ENCODE measurements around the gene METTL4.
"Not testable (repeated sequence)": the region's sequence is repeated elsewhere in the genome, so short reads cannot be mapped to it uniquely, and the experiment has no call there.

Gene METTL4

GRCh38 chr18:2557536-2557935 is 13.8 kb downstream of the METTL4 start:
- DNase-seq: no peak

GRCh38 chr18:2555895-2556294 is 15.4 kb downstream of the METTL4 start:
- no peak for DNase-seq

- DNase-seq: no peak
Measured at GRCh38 chr18:2554696-2555095, 16.6 kb downstream of the METTL4 start.

GRCh38 chr18:2551425-2551824 is 19.9 kb downstream of the METTL4 start:
- no peak for DNase-seq

GRCh38 chr18:2549462-2549861 is 21.8 kb downstream of the METTL4 start:
- no peak for DNase-seq

GRCh38 chr18:2547477-2548087 is 23.7 kb downstream of the METTL4 start:
- peak in 1 of 2 experiments; percentile 42 for DNase-seq

GRCh38 chr18:2545155-2545554 is 26.1 kb downstream of the METTL4 start:
- DNase-seq: no peak

- peak; percentile 19 to 39 for DNase-seq
Measured at GRCh38 chr18:2541925-2542563, 29.3 kb downstream of the METTL4 start.

- DNase-seq: no peak
Measured at GRCh38 chr18:2540575-2540974, 30.7 kb downstream of the METTL4 start.

GRCh38 chr18:2538844-2539243 is 32.5 kb downstream of the METTL4 start:
- no peak for DNase-seq

- DNase-seq: no peak
Measured at GRCh38 chr18:2538236-2538635, 33.1 kb downstream of the METTL4 start.

- DNase-seq: no peak
Measured at GRCh38 chr18:2537296-2537695, 34.0 kb downstream of the METTL4 start.

GRCh38 chr18:2536493-2536892 is 34.8 kb downstream of the METTL4 start:
- no peak for DNase-seq

GRCh38 chr18:2536063-2536462 is 35.2 kb downstream of the METTL4 start:
- DNase-seq: no peak

- no peak for DNase-seq
Measured at GRCh38 chr18:2535419-2535910, 35.8 kb downstream of the METTL4 start.

- no peak for DNase-seq
Measured at GRCh38 chr18:2534906-2535305, 36.4 kb downstream of the METTL4 start.

- DNase-seq: no peak
Measured at GRCh38 chr18:2532797-2533196, 38.5 kb downstream of the METTL4 start.

- DNase-seq: no peak
Measured at GRCh38 chr18:2531751-2532150, 39.6 kb downstream of the METTL4 start.

GRCh38 chr18:2529154-2529553 is 42.2 kb downstream of the METTL4 start:
- peak in 1 of 2 experiments; percentile 54 for DNase-seq

- no peak for DNase-seq
Measured at GRCh38 chr18:2526329-2526728, 45.0 kb downstream of the METTL4 start.

GRCh38 chr18:2524794-2525198 is 46.5 kb downstream of the METTL4 start:
- not testable (repeated sequence) for DNase-seq

- DNase-seq: no peak
Measured at GRCh38 chr18:2522112-2522511, 49.2 kb downstream of the METTL4 start.

- no peak for DNase-seq
Measured at GRCh38 chr18:2518473-2518872, 52.8 kb downstream of the METTL4 start.

GRCh38 chr18:2515908-2516625 is 55.2 kb downstream of the METTL4 start:
- no peak for DNase-seq

Measured in NCI-H446 (cell line).